Neural progenitor cell (in vitro differentiated cells): ENCODE results near the gene PRXL2A. TPM values are rescaled to one million over a fixed set of nuclear protein-coding genes. Genes with fewer than 3 reads are reported as not detected.

Source experiments
- DNase-seq: peaks from one replicate; pipeline ENCODE4 v3.0.0-alpha.2; 2016; ENCODE audit warnings: low spot score
- H2AFZ ChIP-seq: fragments of 200-600 bp; sonication (generic); replicated peaks from 2 replicates; pipeline ENCODE4 v1.6.1; 2016; ENCODE audit warnings: antibody characterized with exemption
- H3F3A ChIP-seq: fragments of 200-600 bp; sonication (generic); 2 replicates; pipeline ENCODE4 v1.6.1; 2016; ENCODE audit warnings: antibody characterized with exemption, low read depth
- H3K27ac ChIP-seq: fragments of 200-600 bp; sonication (generic); 2 replicates; pipeline ENCODE4 v1.5.1; 2016; ENCODE audit warnings: mild to moderate bottlenecking
- H3K27me3 ChIP-seq: fragments of 200-600 bp; sonication (generic); 2 replicates; pipeline ENCODE4 v1.6.1; 2016; ENCODE audit warnings: mild to moderate bottlenecking, moderate library complexity
- H3K36me3 ChIP-seq: fragments of 200-600 bp; sonication (generic); 2 replicates; pipeline ENCODE4 v1.5.1; 2016
- H3K4me1 ChIP-seq: fragments of 200-600 bp; sonication (generic); 2 replicates; pipeline ENCODE4 v1.6.1; 2016; ENCODE audit warnings: mixed run types
- H3K4me2 ChIP-seq: fragments of 200-600 bp; sonication (generic); 2 replicates; pipeline ENCODE4 v1.6.1; 2016
- H3K4me3 ChIP-seq: fragments of 200-600 bp; sonication (generic); 2 replicates; pipeline ENCODE4 v1.5.1; 2016
- H3K79me2 ChIP-seq: fragments of 200-600 bp; sonication (generic); 2 replicates; pipeline ENCODE4 v1.6.1; 2016; ENCODE audit warnings: low read depth
- H3K9ac ChIP-seq: fragments of 200-600 bp; sonication (generic); 2 replicates; pipeline ENCODE4 v1.6.1; 2016
- H3K9me3 ChIP-seq: fragments of 200-600 bp; sonication (generic); 2 replicates; pipeline ENCODE4 v1.5.1; 2016; ENCODE audit warnings: low read depth
- H4K20me1 ChIP-seq: fragments of 200-600 bp; sonication (generic); 2 replicates; pipeline ENCODE4 v1.6.1; 2016; ENCODE audit warnings: low read depth
- H3K27ac Mint-ChIP-seq: 3 replicates; pipeline ENCODE4 v1.8.0; 2021; ENCODE audit warnings: mixed read lengths
- H3K27me3 Mint-ChIP-seq: 2 replicates; pipeline ENCODE4 v1.8.0; 2022; ENCODE audit warnings: low read depth, mild to moderate bottlenecking, inconsistent platforms, moderate library complexity, mixed read lengths; ENCODE audit not compliant: insufficient read depth
- H3K36me3 Mint-ChIP-seq: 3 replicates; pipeline ENCODE4 v1.8.0; 2021; ENCODE audit warnings: mixed read lengths
- H3K4me1 Mint-ChIP-seq: 3 replicates; pipeline ENCODE4 v1.8.0; 2021; ENCODE audit warnings: mixed read lengths
- H3K4me3 Mint-ChIP-seq: 3 replicates; pipeline ENCODE4 v1.8.0; 2021; ENCODE audit warnings: mild to moderate bottlenecking, moderate library complexity, mixed read lengths
- H3K9me3 Mint-ChIP-seq: 3 replicates; pipeline ENCODE4 v1.8.0; 2020; ENCODE audit warnings: mixed read lengths
- CTCF ChIP-seq: fragments of 200-600 bp; sonication (generic); IDR thresholded peaks from 2 replicates; pipeline ENCODE4 v1.5.1; 2017; ENCODE audit warnings: antibody characterized with exemption, mild to moderate bottlenecking
- EZH2 ChIP-seq: fragments of 200-600 bp; sonication (generic); IDR thresholded peaks from 2 replicates; pipeline ENCODE4 v1.6.1; 2017; ENCODE audit warnings: antibody characterized with exemption, mild to moderate bottlenecking, moderate library complexity
- EZH2phosphoT487 ChIP-seq: fragments of 200-600 bp; sonication (generic); IDR thresholded peaks from 2 replicates; pipeline ENCODE4 v1.6.1; 2017; ENCODE audit warnings: antibody characterized with exemption
- total RNA-seq: library from RNA; depleted of rRNA; stranded (reverse); fragments of >200 nt; gene quantifications from 2 replicates; pipeline ENCODE4 v1.2.3, GENCODE V29; 2015; ENCODE audit warnings: low replicate concordance

PRXL2A gene
- total RNA-seq, 1 donor from 2014 or later, result 107 TPM

DNA sequence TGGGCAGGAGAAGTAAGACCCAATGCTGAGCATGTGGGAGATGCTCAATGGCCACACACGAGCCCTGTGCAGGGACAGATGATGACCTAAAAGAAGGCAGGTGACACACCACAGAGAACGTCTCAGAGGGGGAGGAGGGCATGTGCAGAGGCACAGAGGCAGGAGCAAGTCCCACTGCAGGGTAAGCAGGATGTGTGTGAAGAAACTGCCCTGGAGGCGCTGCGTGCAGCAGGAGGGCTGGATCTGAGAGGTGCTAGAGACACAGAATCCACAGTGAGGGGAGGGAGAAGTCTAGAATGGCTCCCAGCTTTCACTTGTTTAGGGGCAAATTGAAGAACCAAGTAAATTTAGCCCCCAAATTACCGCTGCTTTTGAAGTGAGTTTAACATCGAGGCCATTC, 36.9 kb upstream of the PRXL2A start:
- TF ChIP-seq EZH2phosphoT487 (no peak), EZH2 (no peak), CTCF (no peak)
- Histone ChIP-seq H3F3A (no peaks in the 10 kb centered on the region), H3K9ac (no peak overlapping the region), H3K4me3 (no peak overlapping the region), H2AFZ (no peak overlapping the region), H3K36me3 (peaks cover 5% of the 10 kb centered on the region), H3K4me2 (no peak overlapping the region), H3K27me3 (no peaks in the 10 kb centered on the region), H3K4me1 (no peaks in the 10 kb centered on the region), H3K9me3 (no peaks in the 10 kb centered on the region), H3K27ac (no peak overlapping the region), H4K20me1 (no peaks in the 10 kb centered on the region), H3K79me2 (no peaks in the 10 kb centered on the region)
- Mint-ChIP-seq H3K27ac (no peak overlapping the region), H3K36me3 (peaks cover 11% of the 10 kb centered on the region), H3K27me3 (peaks cover 2% of the 10 kb centered on the region), H3K4me1 (peaks cover 9% of the 10 kb centered on the region), H3K9me3 (peaks cover 22% of the 10 kb centered on the region), H3K4me3 (no peak overlapping the region)
- DNase-seq, result no peak

DNA sequence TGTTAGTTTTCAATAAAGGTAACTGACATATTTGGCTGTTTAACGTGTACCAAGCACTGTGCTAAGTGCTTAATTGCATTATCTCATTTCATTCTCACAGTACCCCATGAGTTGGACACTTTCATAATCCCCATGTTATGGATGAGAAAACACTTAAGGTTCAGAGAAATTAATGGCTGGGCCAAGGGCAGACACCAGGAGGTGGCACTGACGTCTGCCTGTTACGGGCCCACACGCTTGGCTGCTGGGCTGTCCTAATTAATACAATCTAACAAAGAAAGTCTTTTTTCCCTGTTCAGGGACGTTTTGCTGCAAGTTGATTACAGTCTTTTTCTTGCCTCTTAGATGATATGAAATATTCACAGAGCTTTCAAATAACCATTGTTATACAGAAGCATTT, 35.7 kb upstream of the PRXL2A start:
- H3K9me3 ChIP-seq, result no peaks in the 10 kb centered on the region
- no peak for TF ChIP-seq CTCF
- no peak for TF ChIP-seq EZH2
- TF ChIP-seq EZH2phosphoT487, result no peak
- no peak for DNase-seq

DNA sequence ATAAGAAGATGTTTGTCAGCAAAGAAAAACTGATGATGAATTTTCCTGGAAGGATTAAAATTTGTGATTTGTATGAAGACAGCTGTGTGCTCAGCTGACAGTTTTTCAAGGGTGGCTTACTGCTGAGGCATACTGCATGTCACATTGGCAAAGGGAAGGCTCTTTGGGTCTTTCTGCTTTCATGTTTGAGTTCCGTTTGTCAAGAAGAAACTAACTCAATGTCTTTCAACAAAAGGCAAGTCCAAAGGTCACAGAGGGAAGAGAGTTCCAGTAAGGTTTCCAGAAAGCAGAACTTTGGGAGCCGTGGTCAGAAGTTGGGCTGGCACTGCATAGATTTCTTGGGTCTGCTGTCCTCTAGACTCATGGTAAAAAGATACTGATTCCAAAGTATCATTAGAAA, 34.8 kb upstream of the PRXL2A start:
- Histone ChIP-seq H3K27me3 (no peaks in the 10 kb centered on the region), H3K79me2 (no peaks in the 10 kb centered on the region), H3K4me3 (no peak overlapping the region), H3F3A (no peaks in the 10 kb centered on the region), H4K20me1 (no peaks in the 10 kb centered on the region), H3K4me2 (no peak overlapping the region), H3K27ac (no peak overlapping the region), H3K9me3 (no peaks in the 10 kb centered on the region), H3K9ac (no peak overlapping the region), H2AFZ (no peak overlapping the region), H3K36me3 (no peaks in the 10 kb centered on the region), H3K4me1 (no peaks in the 10 kb centered on the region)
- H3K9me3 Mint-ChIP-seq, result peaks cover 5% of the 10 kb centered on the region
- H3K4me1 Mint-ChIP-seq, result peaks cover 9% of the 10 kb centered on the region
- no peak overlapping the region for H3K4me3 Mint-ChIP-seq
- no peak for DNase-seq
- peaks cover 4% of the 10 kb centered on the region for H3K27me3 Mint-ChIP-seq
- TF ChIP-seq EZH2phosphoT487 (no peak), EZH2 (no peak), CTCF (no peak)
- H3K36me3 Mint-ChIP-seq, result peaks cover 2% of the 10 kb centered on the region
- no peak overlapping the region for H3K27ac Mint-ChIP-seq

More for the DNA sequence above, 35.7 kb upstream of the PRXL2A start:
- peaks cover 2% of the 10 kb centered on the region for H3K27me3 Mint-ChIP-seq
- no peak overlapping the region for H3K4me3 ChIP-seq
- no peak overlapping the region for H3K27ac ChIP-seq
- no peaks in the 10 kb centered on the region for H4K20me1 ChIP-seq
- H3K36me3 Mint-ChIP-seq, result peaks cover 8% of the 10 kb centered on the region
- peaks cover 9% of the 10 kb centered on the region for H3K4me1 Mint-ChIP-seq
- no peak overlapping the region for H3K9ac ChIP-seq
- no peaks in the 10 kb centered on the region for H3F3A ChIP-seq
- no peaks in the 10 kb centered on the region for H3K79me2 ChIP-seq
- H3K4me2 ChIP-seq, result no peak overlapping the region
- H3K4me1 ChIP-seq, result no peaks in the 10 kb centered on the region
- H2AFZ ChIP-seq, result no peak overlapping the region
- H3K27me3 ChIP-seq, result no peaks in the 10 kb centered on the region
- H3K36me3 ChIP-seq, result no peaks in the 10 kb centered on the region
- H3K9me3 Mint-ChIP-seq, result peaks cover 12% of the 10 kb centered on the region
- peak overlapping the region; percentile 1 for H3K4me3 Mint-ChIP-seq
- H3K27ac Mint-ChIP-seq, result no peak overlapping the region
